Stimulated activated naive CD8-positive, alpha-beta T cell treated with anti-CD3 and anti-CD28 coated beads, Interleukin-15, Interleukin-2, amounts not matched to agents 100 U/mL and 50 U/mL, for 24 hours (primary cell): ENCODE data around the gene LRRTM3.

Experiments
- ATAC-seq: fragments of 150-1000 bp; cut with Tn5 transposase; one replicate; pipeline ENCODE4 v1.10.0; 2021
- DNase-seq: peaks from one replicate; pipeline ENCODE4 v3.0.0; 2021

The LRRTM3 gene

DNA sequence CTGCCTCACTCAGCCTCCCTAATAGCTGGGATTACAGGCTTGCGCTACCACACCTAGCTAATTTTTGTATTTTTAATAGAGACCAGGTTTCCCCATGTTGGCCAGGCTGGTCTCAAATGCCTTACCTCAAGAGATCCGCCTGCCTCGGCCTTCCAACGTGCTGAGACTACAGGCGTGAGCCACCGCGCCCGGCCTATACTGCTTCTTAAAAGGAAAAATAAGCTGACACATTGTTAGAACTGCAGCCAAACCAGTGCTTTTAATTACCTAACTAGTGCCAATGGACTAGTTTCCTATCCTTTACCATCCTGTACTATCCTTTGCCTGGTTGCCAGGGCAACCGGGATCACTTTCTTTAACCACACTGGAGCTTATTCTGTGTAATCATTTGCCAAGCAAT, 108.0 kb downstream of the LRRTM3 start:
- ATAC-seq (no peak), DNase-seq (no peak)

- DNase-seq = no peak
Observed at GRCh38 chr10:67036808-67037207, 111.0 kb downstream of the LRRTM3 start.

GRCh38 chr10:67043041-67043440, 117.2 kb downstream of the LRRTM3 start:
- ATAC-seq (no peak), DNase-seq (no peak)

More at GRCh38 chr10:67036808-67037207, 111.0 kb downstream of the LRRTM3 start:
- ATAC-seq = no peak

DNA sequence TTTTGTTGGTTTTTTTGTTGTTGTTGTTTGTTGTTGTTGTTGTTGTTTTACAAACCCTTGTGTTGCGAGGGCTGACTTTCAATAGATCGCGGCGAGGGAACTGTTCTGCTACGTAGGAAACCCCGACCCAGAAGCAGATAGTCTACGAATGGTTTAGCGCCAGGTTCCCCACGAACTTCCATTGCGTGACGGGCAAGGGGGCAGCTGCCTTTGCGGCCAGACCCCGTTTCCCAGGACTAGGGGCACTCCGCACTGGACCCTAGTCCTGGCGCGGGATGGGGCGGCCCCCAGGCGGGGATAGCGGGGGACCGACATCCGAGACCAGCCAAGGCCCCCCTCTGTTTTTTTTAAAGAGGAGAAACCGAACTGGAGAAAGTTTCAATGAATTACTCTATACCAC, 119.6 kb downstream of the LRRTM3 start:
- ATAC-seq = no peak
- no peak for DNase-seq

- ATAC-seq (no peak), DNase-seq (no peak)
Observed at GRCh38 chr10:67046507-67046906, 120.7 kb downstream of the LRRTM3 start.

- ATAC-seq (no peak), DNase-seq (no peak)
Observed at GRCh38 chr10:67049988-67050387, 124.2 kb downstream of the LRRTM3 start.

DNA sequence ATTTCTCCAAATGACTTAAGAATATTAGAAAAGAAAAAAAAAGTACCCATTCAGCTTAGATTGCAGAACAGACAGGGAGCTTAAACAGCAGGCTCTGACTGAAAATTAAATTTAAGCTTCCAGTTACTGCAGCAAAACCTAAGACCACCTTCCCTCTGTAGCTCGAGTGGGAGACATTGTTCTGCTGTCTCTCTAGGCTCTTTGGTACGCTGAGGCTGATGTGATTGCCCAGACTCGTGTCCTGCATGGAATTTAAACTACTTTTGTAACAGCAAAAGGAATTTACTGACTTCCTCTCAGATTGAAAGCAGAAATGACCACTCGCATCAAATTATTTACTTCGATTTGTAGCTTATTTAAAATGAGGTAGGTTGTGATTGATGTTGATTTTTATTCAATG, 124.6 kb downstream of the LRRTM3 start:
- ATAC-seq (no peak), DNase-seq (no peak)

DNA sequence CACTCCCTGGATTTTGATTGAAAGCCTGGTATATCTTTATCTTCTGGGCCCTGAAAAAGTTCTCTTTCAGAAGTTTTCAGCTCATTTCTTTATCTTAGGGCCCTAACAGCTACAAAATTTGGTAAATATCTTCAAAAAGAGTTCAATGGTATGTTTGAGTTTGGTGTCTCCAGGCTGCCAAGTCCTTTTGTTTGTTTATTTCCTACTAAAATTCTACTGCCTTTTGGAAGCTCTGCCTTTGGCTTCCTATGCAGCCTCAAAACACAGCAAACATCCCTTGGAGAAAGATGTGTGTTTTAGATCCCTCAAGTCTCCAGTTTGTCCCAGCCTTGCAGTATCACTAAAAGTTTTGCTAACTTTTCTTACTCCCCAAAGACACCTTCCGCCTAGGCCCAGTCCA, 146.8 kb downstream of the LRRTM3 start:
- no peak for DNase-seq
- no peak for ATAC-seq

- ATAC-seq = no peak
Observed at GRCh38 chr10:67075491-67075971, 149.7 kb downstream of the LRRTM3 start.

DNA sequence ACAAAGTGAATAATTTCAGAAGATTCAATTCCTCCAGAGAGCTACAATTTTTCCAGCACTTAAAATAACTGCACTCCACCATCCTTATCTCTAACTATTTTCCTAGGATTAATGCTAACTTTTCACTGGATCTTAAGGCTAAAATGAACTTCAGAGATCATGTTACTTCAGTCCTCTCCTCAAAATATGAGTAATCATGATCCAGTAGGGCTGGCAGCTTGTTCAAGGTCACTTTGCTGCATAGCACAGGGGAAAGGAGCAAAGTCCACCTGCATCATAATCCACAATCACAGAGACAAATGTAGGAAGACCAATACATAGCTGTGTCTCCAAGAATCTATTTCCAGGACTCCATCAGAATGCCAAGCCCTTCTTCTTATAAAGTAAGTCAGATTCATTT, 150.3 kb downstream of the LRRTM3 start:
- ATAC-seq (no peak), DNase-seq (no peak)

More at GRCh38 chr10:67075491-67075971, 149.7 kb downstream of the LRRTM3 start:
- DNase-seq = no peak

DNA sequence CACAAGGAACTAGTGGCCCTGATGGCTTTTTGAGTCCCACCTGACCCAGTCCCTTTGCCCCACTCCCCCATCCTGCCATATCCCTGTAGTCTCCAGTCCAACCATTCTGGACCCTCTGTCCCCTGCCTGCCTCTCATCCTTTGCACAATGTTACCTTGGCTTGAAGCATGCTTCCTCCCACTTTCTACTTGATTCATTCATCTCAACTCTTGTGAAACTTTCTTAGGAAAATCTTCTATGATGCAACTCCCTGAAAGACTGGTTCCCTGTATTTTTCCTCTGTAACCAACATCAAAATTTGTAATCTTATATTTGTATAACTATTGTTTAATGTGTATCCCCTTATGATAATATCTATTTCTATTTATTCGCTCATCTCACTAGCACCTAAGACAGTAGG, 151.5 kb downstream of the LRRTM3 start:
- no peak for ATAC-seq
- DNase-seq = no peak

DNA sequence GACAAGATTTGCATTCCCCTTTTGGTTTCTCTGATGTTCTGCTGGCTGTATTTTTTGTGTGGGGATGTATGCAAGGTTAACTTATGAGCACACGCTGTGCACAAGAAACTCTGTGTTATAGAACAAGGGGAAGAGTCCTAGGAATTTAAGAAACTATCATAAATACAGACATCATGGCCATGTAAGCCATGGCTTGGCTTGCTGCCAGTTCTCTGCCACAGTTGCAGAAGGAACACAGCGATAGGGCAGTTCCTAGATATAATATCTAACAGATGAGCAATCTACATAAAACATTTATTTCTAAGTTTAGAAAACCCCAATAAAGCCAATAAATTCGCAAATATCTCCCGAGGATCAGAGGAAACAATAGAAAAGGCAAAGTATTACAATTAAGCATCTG, 153.3 kb downstream of the LRRTM3 start:
- no peak for DNase-seq
- ATAC-seq = no peak

DNA sequence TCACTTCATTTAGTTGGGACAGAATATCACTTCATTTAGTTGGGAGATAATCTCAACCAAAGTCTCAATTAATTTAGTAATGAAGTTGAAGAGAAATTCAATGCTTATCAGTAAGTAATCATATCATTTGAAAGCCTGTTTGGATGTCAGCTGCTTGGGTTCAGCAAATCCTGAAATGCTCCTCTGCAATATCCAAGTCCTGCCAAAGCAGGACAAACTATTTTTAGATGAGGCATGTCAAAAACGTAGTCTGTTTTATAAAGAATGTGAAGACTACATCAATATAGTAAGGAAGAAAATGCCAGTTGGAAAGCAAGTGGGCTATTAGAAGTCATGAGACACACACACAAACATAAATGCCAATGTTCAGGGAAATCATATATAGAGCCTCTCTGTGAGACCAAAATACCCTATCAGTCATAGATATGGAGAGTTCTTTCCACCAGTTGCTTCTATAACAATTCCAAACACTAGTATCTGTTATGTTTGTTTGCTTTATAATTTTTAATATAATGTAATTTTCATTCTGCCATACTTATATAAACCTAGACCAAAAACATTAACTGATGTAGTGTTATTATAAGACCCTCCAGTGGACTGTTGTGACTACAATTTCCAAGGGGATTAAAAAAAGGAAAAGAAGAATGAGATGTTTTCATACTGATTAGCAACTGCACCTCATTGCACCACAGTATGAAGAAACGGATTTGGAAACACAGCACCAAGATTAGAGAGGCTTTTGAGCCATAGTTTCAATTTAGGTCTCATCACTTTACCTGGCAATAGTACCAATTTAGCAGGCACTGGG, 160.7 kb downstream of the LRRTM3 start:
- DNase-seq (no peak), ATAC-seq (no peak)

GRCh38 chr10:67087135-67087425, 161.2 kb downstream of the LRRTM3 start:
- no peak for DNase-seq
- ATAC-seq = no peak

- ATAC-seq (no peak), DNase-seq (no peak)
Observed at GRCh38 chr10:67088036-67088435, 162.2 kb downstream of the LRRTM3 start.

DNA sequence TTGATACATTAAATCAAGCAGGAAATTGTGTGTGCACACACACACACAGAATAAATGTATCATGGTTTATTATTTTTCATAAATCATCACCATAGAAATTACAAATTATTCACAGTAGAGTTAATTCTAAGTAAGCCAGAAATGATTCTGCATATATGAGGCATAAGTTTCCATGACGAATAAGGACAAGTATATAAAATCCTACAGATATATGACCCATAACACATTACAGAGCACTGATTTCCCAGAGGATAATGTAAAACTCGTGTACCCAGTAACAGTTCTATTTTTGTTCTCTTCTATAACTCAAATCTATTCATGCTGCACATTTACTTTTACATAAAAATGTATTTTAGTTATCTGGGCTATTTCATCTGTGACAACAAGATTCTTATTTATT, 169.7 kb downstream of the LRRTM3 start:
- no peak for DNase-seq
- ATAC-seq = no peak

- no peak for ATAC-seq
- DNase-seq = no peak
Observed at GRCh38 chr10:67098461-67098860, 172.6 kb downstream of the LRRTM3 start.

DNA sequence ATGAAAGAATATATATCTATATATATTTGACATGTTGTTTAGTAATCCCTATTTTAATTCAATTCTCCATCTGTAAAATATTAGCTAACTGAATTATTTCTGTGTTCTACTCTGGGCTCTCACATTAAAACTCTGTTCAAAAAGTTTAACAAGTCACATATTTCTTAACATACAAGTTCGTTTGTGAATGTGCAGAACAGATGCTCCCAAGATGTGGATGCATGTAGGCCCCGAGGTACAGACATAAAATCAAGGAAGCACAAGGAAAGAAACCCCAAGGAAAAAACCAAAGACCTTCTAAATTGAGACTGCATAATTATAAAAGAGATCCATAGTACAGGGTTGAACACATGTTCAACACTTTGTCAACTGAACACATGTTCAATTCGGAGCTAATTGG, 175.1 kb downstream of the LRRTM3 start:
- DNase-seq (no peak), ATAC-seq (no peak)

DNA sequence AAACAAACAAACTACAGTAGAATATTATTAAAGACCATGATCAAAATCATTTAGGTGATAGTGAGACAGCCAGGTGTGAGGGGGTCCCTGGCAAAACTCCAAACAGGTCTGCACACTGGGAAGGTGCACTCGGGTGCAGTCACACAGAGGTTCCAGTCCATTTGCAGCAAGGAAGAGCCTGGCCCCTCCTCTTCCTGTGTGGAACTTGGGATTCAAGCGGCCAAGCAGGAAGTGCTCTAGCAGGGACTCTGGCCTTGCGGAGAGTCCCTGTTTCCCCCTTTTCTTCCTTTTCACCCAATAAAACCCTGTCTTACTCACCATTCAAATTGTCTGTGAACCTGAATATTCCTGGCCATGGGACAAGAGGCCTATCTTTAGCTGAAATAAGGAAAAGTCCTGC, 181.8 kb downstream of the LRRTM3 start:
- DNase-seq (no peak), ATAC-seq (no peak)

DNA sequence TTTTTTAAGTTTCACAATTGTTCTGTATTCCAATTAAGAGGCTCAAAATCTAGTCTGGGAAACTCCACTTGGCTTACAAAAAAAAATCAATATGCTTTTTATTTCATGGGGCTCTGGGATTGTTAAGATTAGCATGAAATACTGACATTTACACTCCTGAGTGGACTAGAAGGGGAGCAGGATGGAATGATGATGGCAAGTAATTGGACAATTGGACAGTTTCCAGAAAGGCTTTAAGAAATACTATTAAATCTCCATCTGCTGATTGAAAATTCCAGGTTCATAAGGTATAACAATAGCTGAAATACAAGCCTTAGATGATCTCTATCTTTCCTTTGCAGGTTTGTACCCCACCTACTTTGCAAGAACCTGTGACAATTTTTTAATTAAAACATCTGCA, 184.4 kb downstream of the LRRTM3 start:
- DNase-seq (no peak), ATAC-seq (no peak)

GRCh38 chr10:67112765-67113164, 186.9 kb downstream of the LRRTM3 start:
- ATAC-seq = no peak
- no peak for DNase-seq

DNA sequence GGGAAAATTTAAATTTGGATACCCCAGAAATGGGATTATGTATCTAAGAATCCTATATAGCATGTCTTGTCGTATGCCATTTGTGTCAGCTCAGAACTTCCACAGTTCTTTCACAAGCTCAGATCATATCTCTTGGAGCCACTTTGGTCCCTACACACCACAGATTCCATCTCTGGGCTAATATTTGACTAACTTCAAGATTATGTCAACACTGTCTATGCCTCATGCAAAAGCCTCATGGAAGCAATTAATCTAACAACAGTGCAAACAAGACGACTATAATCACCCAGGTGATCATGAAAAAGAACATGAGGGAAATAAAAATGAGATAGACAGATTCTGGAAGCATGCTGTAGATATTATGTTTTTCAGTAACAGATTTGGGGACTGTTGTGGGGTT, 189.1 kb downstream of the LRRTM3 start:
- ATAC-seq (no peak), DNase-seq (no peak)

- ATAC-seq (no peak), DNase-seq (no peak)
Observed at GRCh38 chr10:67115972-67116371, 190.1 kb downstream of the LRRTM3 start.

DNA sequence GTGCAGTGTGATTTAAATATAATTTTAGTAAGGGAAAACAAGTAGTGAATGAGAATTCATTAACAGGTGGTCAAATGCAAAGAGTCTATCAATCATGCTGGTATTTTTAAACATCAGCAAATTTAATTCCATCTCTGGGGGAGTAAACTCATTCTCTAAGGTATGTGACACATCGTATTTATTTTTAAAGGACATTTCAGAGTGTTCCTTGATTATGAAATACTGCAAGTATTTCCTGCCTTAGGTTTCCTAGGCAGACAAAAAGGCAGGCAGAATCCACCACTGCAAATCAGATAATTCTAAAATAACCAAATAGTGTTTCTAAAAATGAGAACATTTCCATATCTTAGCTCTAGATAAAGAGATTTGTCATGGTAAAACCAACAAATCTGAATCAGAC, 193.8 kb downstream of the LRRTM3 start:
- DNase-seq = no peak
- no peak for ATAC-seq

DNA sequence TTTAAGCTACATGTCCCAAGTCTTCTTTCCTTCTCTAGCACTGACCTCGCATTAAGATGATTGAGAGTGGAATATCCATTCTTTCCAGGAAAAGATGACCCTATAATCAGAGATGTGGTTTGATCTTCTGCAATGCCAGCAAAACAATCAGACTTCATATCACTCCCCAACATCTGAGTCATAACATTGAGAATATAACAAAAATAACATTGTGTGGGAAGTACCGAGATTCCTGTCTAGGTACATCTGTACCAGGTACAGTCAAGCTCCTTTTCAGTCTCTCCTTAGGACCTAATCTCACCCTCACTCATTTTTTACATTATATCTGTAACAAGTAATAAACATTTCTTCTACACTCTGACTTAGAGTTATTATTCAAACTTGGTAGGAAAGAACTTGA, 201.6 kb downstream of the LRRTM3 start:
- DNase-seq (no peak), ATAC-seq (no peak)
